ENCODE measurements around the gene KCNH5.

The KCNH5 gene

DNA sequence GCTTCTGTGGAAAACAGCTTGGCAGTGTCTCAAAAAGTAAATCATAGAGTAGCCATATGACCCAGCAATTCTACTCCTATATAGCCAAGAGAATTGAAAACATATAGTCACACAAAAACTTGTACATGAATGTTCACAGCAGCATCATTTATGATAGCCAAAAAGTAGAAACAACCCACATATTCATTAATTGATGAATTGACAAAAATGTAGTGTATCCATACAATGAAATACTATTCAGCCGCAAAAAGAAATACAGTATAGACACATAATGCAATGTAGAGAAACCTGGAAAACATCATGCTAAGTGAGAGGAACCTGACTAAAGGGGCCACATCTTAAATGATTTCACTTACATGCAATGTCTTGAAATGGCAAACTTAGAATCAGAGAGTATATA is 326.6 kb downstream of the KCNH5 start:
- H3K4me3 ChIP-seq (ENCODE audit: low read depth, low read length) = no peak overlapping the region
- no peak for DNase-seq (ENCODE audit: low read depth)
- TF ChIP-seq, protein P1, sequence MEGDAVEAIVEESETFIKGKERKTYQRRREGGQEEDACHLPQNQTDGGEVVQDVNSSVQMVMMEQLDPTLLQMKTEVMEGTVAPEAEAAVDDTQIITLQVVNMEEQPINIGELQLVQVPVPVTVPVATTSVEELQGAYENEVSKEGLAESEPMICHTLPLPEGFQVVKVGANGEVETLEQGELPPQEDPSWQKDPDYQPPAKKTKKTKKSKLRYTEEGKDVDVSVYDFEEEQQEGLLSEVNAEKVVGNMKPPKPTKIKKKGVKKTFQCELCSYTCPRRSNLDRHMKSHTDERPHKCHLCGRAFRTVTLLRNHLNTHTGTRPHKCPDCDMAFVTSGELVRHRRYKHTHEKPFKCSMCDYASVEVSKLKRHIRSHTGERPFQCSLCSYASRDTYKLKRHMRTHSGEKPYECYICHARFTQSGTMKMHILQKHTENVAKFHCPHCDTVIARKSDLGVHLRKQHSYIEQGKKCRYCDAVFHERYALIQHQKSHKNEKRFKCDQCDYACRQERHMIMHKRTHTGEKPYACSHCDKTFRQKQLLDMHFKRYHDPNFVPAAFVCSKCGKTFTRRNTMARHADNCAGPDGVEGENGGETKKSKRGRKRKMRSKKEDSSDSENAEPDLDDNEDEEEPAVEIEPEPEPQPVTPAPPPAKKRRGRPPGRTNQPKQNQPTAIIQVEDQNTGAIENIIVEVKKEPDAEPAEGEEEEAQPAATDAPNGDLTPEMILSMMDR (conservative IDR thresholded peaks at IDR 0.05; ENCODE audit: low read depth, low read length) = no peak

DNA sequence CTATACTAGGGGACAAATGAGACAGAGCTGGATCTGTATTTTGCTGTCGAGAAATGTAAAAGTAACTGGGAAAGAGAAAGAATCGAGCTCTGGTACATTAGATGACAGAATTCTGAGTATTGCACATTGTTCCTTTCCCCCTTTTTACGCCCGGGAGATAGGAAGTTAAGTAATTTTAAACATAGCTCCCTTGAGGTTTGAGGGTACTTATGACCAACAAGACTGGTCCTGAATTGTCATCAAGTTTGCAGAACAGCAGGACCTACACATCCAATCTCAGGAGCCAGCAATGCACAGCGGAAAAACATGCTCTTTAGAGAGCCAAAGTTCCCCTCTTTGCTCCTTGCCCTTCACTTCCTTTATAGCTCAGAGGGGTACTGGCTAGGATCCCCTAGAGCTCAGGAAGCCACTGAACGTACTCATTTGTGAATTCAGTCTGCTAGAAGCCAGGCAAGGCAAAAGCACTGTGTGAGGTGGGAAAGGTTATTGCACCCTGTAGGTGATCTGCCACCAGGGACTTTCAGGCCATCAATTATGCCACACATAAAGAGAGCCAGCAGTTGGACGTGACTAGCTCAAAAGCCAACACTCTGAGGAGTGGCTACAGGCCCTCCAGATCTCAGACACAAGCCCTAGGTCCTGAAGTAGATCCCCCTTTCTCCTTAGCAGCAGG is 333.8 kb downstream of the KCNH5 start:
- DNase-seq (ENCODE audit: low read depth) = no peak
- no peak overlapping the region for H3K4me3 ChIP-seq (ENCODE audit: low read depth, low read length)
- TF ChIP-seq, protein P1 (conservative IDR thresholded peaks at IDR 0.05; ENCODE audit: low read depth, low read length) = no peak

GRCh38 chr14:62710811-62711210 is 334.4 kb downstream of the KCNH5 start:
- no peak for DNase-seq (ENCODE audit: low read depth)
- no peak overlapping the region for H3K4me3 ChIP-seq (ENCODE audit: low read depth, low read length)
- TF ChIP-seq, protein P1 (conservative IDR thresholded peaks at IDR 0.05; ENCODE audit: low read depth, low read length) = no peak

- no peak overlapping the region for H3K4me3 ChIP-seq (ENCODE audit: low read depth, low read length)
- DNase-seq (ENCODE audit: low read depth) = no peak
- TF ChIP-seq, protein P1 (conservative IDR thresholded peaks at IDR 0.05; ENCODE audit: low read depth, low read length) = no peak
Measured at GRCh38 chr14:62709773-62710172, 335.5 kb downstream of the KCNH5 start.

DNA sequence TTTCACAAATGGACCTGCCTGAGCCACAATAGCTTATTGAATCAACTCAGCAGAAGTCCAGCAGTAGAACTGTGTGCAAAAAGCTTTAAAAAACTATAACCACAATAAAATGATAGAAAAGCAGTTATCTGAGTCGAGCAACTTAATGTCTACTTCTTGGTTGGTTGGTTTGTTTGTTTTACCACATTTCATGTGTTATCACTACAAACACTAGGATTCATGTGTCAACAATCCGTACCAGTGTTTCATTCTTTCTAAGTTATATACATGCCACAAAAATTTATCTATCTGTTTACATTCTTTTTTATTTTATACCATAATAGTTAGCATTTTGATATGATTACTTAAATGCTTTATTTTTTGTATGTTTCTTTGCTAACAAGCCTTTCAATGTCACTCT is 339.0 kb downstream of the KCNH5 start:
- TF ChIP-seq, protein P1 (conservative IDR thresholded peaks at IDR 0.05; ENCODE audit: low read depth, low read length) = no peak
- DNase-seq (ENCODE audit: low read depth) = no peak
- no peak overlapping the region for H3K4me3 ChIP-seq (ENCODE audit: low read depth, low read length)

- no peak overlapping the region for H3K4me3 ChIP-seq (ENCODE audit: low read depth, low read length)
- no peak for DNase-seq (ENCODE audit: low read depth)
- TF ChIP-seq, protein P1 (conservative IDR thresholded peaks at IDR 0.05; ENCODE audit: low read depth, low read length) = no peak
Measured at GRCh38 chr14:62697461-62697860, 347.8 kb downstream of the KCNH5 start.

DNA sequence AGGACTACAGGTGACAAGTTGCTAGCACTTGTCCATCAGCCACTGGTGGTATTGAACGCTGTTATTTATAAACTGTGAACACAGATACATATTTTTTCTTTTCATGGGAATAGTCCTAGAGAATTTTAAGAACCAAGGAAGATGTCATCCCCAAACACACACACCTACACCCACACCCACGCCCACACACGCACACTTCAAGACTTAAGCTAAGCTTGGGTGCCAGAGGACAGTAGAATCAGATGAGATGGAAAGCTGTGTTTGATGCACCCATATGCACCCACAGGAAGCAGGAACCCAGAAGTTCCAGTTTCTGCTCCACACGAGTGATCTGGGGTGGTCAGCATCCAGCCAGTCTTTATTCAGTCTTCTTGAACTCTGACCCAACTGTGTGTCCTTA is 348.3 kb downstream of the KCNH5 start:
- H3K4me3 ChIP-seq (ENCODE audit: low read depth, low read length) = no peak overlapping the region
- DNase-seq (ENCODE audit: low read depth) = no peak
- TF ChIP-seq, protein P1 (conservative IDR thresholded peaks at IDR 0.05; ENCODE audit: low read depth, low read length) = no peak
